ENCODE results near the gene MAPKAPK2. TPM values are rescaled to one million over a fixed set of nuclear protein-coding genes. Genes with fewer than 3 reads are reported as not detected.
"Not testable (repeated sequence)": the region's sequence is repeated elsewhere in the genome, so short reads cannot be mapped to it uniquely, and the experiment has no call there.

The MAPKAPK2 gene
- total RNA-seq, 1 donor from 2014 or later, result 200 TPM

- intact Hi-C loops (cut with DNase I), result no loop called here
- ATAC-seq (ENCODE audit: poor library complexity) (no peak), DNase-seq (no peak)
Measured at GRCh38 chr1:206776229-206776628, 91.5 kb downstream of the MAPKAPK2 start.

- DNase-seq, result no peak
- no peak for ATAC-seq (ENCODE audit: poor library complexity)
- intact Hi-C loops (cut with DNase I), result no loop called here
Measured at GRCh38 chr1:206778031-206778430, 93.3 kb downstream of the MAPKAPK2 start.

- ATAC-seq (ENCODE audit: poor library complexity); DNase-seq; intact Hi-C loops (cut with DNase I): not testable (repeated sequence)
Measured at GRCh38 chr1:206778911-206779310, 94.2 kb downstream of the MAPKAPK2 start.

GRCh38 chr1:206779638-206780037, 94.9 kb downstream of the MAPKAPK2 start:
- peak; percentile 41 for ATAC-seq (ENCODE audit: poor library complexity)
- intact Hi-C loops (cut with DNase I), result no loop called here

GRCh38 chr1:206782448-206782847, 97.7 kb downstream of the MAPKAPK2 start:
- DNase-seq, result no peak
- intact Hi-C loops (cut with DNase I), result no loop called here
- ATAC-seq (ENCODE audit: poor library complexity), result no peak

More at GRCh38 chr1:206779638-206780037, 94.9 kb downstream of the MAPKAPK2 start:
- DNase-seq, result no peak

GRCh38 chr1:206783506-206783905, 98.8 kb downstream of the MAPKAPK2 start:
- no peak for DNase-seq
- intact Hi-C loops (cut with DNase I), result no loop called here
- no peak for ATAC-seq (ENCODE audit: poor library complexity)

Other genes starting within 250 kb of the MAPKAPK2 start
- 0.46 TPM for gene IKBKE, start 214.4 kb upstream of the MAPKAPK2 start, total RNA-seq
- 3.9 TPM for gene RASSF5, start 177.4 kb upstream of the MAPKAPK2 start, total RNA-seq
- gene EIF2D, start 72.4 kb upstream of the MAPKAPK2 start, total RNA-seq, result 24.9 TPM
- 23.6 TPM for gene DYRK3, start 49.4 kb upstream of the MAPKAPK2 start, total RNA-seq
- gene IL19, start 85.9 kb downstream of the MAPKAPK2 start, total RNA-seq, result not detected
- gene IL10, start 87.6 kb downstream of the MAPKAPK2 start, total RNA-seq, result 0.43 TPM
- gene IL20, start 180.7 kb downstream of the MAPKAPK2 start, total RNA-seq, result not detected
- not detected for gene IL24, start 212.5 kb downstream of the MAPKAPK2 start, total RNA-seq
- gene FCMR, start 237.0 kb downstream of the MAPKAPK2 start, total RNA-seq, result 3.2 TPM